Mesenchymal stem cell (in vitro differentiated cells and primary cell): ENCODE results near the gene PRKD2.

Source experiments
- DNase-seq: peaks from one replicate; pipeline ENCODE4 v3.0.0-alpha.2; 2013
- H2AFZ ChIP-seq: one replicate; pipeline ENCODE4 v1.6.1; 2013; ENCODE audit warnings: low read depth, mild to moderate bottlenecking, control low read depth, inconsistent platforms, low read length, moderate library complexity
- H2AK5ac ChIP-seq: 2 replicates; pipeline ENCODE4 v1.6.1; 2013; ENCODE audit warnings: low read length, moderate library complexity, mild to moderate bottlenecking, inconsistent platforms; ENCODE audit not compliant: severe bottlenecking
- H2BK120ac ChIP-seq: one replicate; pipeline ENCODE4 v1.6.1; 2013; ENCODE audit warnings: low read depth, mild to moderate bottlenecking, inconsistent platforms, low read length, moderate library complexity
- H2BK12ac ChIP-seq, 2 experiments: one replicate each; pipeline ENCODE4 v1.6.1; 2013; ENCODE audit warnings: inconsistent platforms in 2 of 2, low read length in 2 of 2, mild to moderate bottlenecking in 2 of 2, moderate library complexity in 2 of 2, control low read depth in 1 of 2
- H2BK15ac ChIP-seq: one replicate; pipeline ENCODE4 v1.6.1; 2013; ENCODE audit warnings: mild to moderate bottlenecking, low read depth, inconsistent platforms; ENCODE audit not compliant: poor library complexity, severe bottlenecking
- H2BK5ac ChIP-seq: 2 replicates; pipeline ENCODE4 v1.6.1; 2013; ENCODE audit warnings: low read depth, mild to moderate bottlenecking, low read length, control low read depth, inconsistent platforms; ENCODE audit not compliant: poor library complexity, severe bottlenecking
- H3K14ac ChIP-seq, 2 experiments: one replicate each; pipeline ENCODE4 v1.6.1; 2013; ENCODE audit warnings: inconsistent platforms in 2 of 2, low read length in 2 of 2, control low read depth in 1 of 2, mild to moderate bottlenecking in 1 of 2, moderate library complexity in 1 of 2
- H3K18ac ChIP-seq, 2 experiments: one replicate each; pipeline ENCODE4 v1.6.1; 2013; ENCODE audit warnings: inconsistent platforms in 2 of 2, low read length in 2 of 2, control low read depth in 1 of 2, low read depth in 1 of 2, mild to moderate bottlenecking in 1 of 2
- H3K23ac ChIP-seq, 2 experiments: one replicate each; pipeline ENCODE4 v1.6.1; 2013; ENCODE audit warnings: inconsistent platforms in 2 of 2, low read length in 2 of 2, mild to moderate bottlenecking in 2 of 2, moderate library complexity in 2 of 2, control low read depth in 1 of 2
- H3K27ac ChIP-seq: 2 replicates; pipeline ENCODE4 v1.5.1; 2013; ENCODE audit warnings: mild to moderate bottlenecking, moderate library complexity, low read length, control low read depth, inconsistent platforms; ENCODE audit not compliant: poor library complexity, severe bottlenecking
- H3K27me3 ChIP-seq, 2 experiments: 2 replicates each; pipeline versions ENCODE4 v1.6.1 to v1.7.0; 2013; ENCODE audit warnings: low read length in 2 of 2, mild to moderate bottlenecking in 2 of 2, moderate library complexity in 2 of 2, control low read depth in 1 of 2, inconsistent platforms in 1 of 2; ENCODE audit not compliant: control insufficient read depth in 1 of 2, insufficient read depth in 1 of 2
- H3K36me3 ChIP-seq, 2 experiments: 2 replicates each; pipeline versions ENCODE4 v1.6.1 to v1.7.0; 2013; ENCODE audit warnings: low read length in 2 of 2, control low read depth in 1 of 2, inconsistent platforms in 1 of 2, low read depth in 1 of 2, mild to moderate bottlenecking in 1 of 2; ENCODE audit not compliant: insufficient read depth in 2 of 2, control insufficient read depth in 1 of 2
- H3K4ac ChIP-seq, 2 experiments: one replicate each; pipeline ENCODE4 v1.6.1; 2013; ENCODE audit warnings: inconsistent platforms in 2 of 2, low read length in 2 of 2, mild to moderate bottlenecking in 2 of 2, moderate library complexity in 2 of 2, control low read depth in 1 of 2, low read depth in 1 of 2
- H3K4me1 ChIP-seq: 2 replicates; pipeline ENCODE4 v1.6.1; 2013; ENCODE audit warnings: low read depth, low read length, control low read depth; ENCODE audit not compliant: control insufficient read depth, insufficient read depth
- H3K4me2 ChIP-seq: 2 replicates; pipeline ENCODE4 v1.6.1; 2013; ENCODE audit warnings: low read length, mild to moderate bottlenecking, inconsistent platforms; ENCODE audit not compliant: poor library complexity, severe bottlenecking
- H3K4me3 ChIP-seq, 2 experiments: 2 replicates each; pipeline versions ENCODE4 v1.5.1 to v1.7.0; 2013; ENCODE audit warnings: low read length in 2 of 2, mild to moderate bottlenecking in 2 of 2, control low read depth in 1 of 2, low read depth in 1 of 2; ENCODE audit not compliant: insufficient read depth in 1 of 2
- H3K79me1 ChIP-seq: replicated peaks from 2 replicates; pipeline ENCODE4 v1.6.1; 2013; ENCODE audit warnings: mild to moderate bottlenecking, control low read depth, low read length, inconsistent platforms; ENCODE audit not compliant: poor library complexity, severe bottlenecking
- H3K9ac ChIP-seq: 2 replicates; pipeline ENCODE4 v1.7.0; 2013; ENCODE audit warnings: mild to moderate bottlenecking, low read length, moderate library complexity
- H3K9me3 ChIP-seq: 2 replicates; pipeline ENCODE4 v1.7.0; 2013; ENCODE audit warnings: mild to moderate bottlenecking, low read length; ENCODE audit not compliant: control insufficient read depth
- H4K8ac ChIP-seq: one replicate; pipeline ENCODE4 v1.6.1; 2013; ENCODE audit warnings: inconsistent platforms, mild to moderate bottlenecking, low read length, moderate library complexity
- H4K91ac ChIP-seq: one replicate; pipeline ENCODE4 v1.6.1; 2013; ENCODE audit warnings: mild to moderate bottlenecking, low read length, inconsistent platforms
- WGBS: methylation state at CpG from one replicate; pipeline ENCODE4 v1.1.7; 2013; ENCODE audit warnings: mixed read lengths; 5-methylcytosine and 5-hydroxymethylcytosine counted together

PRKD2 gene

DNA sequence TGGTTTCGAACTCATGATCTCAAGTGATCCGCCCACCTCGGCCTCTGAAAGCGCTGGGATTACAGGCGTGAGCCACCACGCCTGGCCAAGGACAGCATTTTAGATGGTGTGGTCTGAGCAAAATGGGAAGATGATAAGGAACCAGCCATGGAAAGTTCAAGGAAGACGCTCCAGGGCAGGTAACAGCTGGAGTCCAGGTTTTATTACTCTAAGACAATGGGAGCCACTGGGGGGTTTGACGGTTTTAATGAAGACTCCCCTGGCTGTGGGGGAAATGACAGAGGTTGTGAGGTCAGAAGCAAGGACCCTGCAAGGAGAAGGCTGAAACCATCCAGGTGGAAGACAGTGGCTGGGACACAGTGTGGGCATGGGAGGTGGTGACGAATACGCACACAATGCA, 20.9 kb downstream of the PRKD2 start:
- H3K27me3 ChIP-seq = no peaks in the 10 kb centered on the region
- 95% methylated on average over 10 of the region's 10 CpGs for WGBS

DNA sequence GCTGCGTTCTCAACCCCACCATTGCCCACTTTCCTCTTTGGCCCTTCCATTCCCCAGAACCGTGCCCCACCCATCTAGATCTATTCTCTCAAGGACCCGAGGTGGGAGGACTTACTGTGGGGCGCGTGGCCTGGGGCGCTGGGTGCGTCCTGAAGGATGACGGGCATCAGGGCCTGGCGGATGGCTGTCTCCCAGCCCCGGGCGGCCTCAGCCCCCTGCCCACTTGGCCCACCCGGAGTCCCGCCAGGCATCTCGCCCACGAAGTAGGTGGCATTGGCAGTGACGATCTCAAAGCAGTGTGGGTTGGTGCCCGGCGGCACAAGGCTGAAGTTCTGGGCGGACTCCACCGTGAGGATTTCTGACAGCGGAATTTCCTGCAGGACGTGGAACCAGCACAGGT, 23.2 kb downstream of the PRKD2 start:
- Histone ChIP-seq H4K8ac (no peak overlapping the region), H2AK5ac (no peak overlapping the region), H3K79me1 (peaks cover 21% of the 10 kb centered on the region), H3K23ac (no peak overlapping the region), H3K4me2 (no peak overlapping the region), H3K27me3 (no peaks in the 10 kb centered on the region), H2BK5ac (no peak overlapping the region), H2BK12ac (no peak overlapping the region), H3K14ac (no peak overlapping the region), H4K91ac (no peak overlapping the region), H3K36me3 (peaks cover 77 to 84% of the 10 kb centered on the region in 2 experiments), H3K4ac (no peak overlapping the region), H2BK120ac (no peak overlapping the region), H3K27ac (no peak overlapping the region), H3K4me1 (peaks cover 10% of the 10 kb centered on the region), H3K4me3 (no peak overlapping the region), H3K18ac (no peak overlapping the region), H2BK15ac (no peak overlapping the region), H3K9me3 (no peaks in the 10 kb centered on the region), H2AFZ (no peak overlapping the region), H3K9ac (no peak overlapping the region)
- 98% methylated on average over 22 of the region's 22 CpGs for WGBS
- no peak for DNase-seq

More for the DNA sequence above, 20.9 kb downstream of the PRKD2 start:
- Histone ChIP-seq H3K4me3 (no peak overlapping the region), H4K8ac (no peak overlapping the region), H3K14ac (no peak overlapping the region), H2BK120ac (no peak overlapping the region), H3K23ac (no peak overlapping the region), H3K18ac (no peak overlapping the region), H2BK5ac (no peak overlapping the region), H3K9ac (no peak overlapping the region), H3K4me2 (no peak overlapping the region), H4K91ac (no peak overlapping the region), H2AK5ac (no peak overlapping the region), H3K36me3 (peaks cover 78 to 85% of the 10 kb centered on the region in 2 experiments), H2BK15ac (no peak overlapping the region), H2AFZ (no peak overlapping the region), H3K4ac (no peak overlapping the region), H2BK12ac (no peak overlapping the region), H3K9me3 (no peaks in the 10 kb centered on the region), H3K4me1 (peaks cover 10% of the 10 kb centered on the region), H3K27ac (no peak overlapping the region), H3K79me1 (peaks cover 21% of the 10 kb centered on the region)
- no peak for DNase-seq

DNA sequence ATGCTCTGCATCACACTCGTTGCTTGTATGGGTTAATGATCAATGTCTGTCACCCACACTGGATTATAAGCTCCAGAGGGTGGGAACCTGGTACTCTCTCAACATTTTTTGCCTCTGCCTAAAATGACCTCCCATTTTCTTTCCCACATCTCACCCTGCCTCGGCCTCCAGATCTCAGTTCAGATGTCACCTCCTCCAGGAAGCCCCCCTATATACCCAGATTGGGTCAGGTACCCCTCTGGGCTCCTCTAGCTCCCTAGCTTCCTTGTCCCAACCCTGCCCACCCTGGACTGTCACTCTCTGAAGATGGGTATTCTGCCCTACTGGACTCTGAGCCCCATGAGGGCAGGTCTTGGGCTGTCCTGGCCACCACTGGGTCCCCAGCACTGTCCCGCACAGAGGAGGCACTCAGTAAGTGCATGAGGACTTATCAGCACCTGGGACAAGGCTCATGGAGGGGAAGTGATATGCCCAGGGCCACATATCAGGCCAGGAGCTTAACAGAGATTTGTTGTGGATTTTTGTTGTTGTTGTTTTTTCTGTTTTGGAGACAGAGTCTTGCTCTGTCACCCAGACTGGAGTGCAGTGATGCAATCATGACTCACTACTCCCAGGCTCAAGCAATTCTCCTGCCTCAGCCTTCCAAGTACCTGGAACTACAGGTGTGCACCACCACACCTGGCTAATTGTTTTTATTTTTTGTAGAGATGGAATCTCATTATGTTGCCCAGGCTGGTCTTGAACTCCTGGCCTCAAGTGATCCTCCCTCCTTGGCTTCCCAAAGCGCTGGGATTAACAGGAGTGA, 23.8 kb downstream of the PRKD2 start:
- Histone ChIP-seq H3K14ac (no peak overlapping the region), H3K4me2 (no peak overlapping the region), H3K4ac (no peak overlapping the region), H2BK12ac (no peak overlapping the region), H3K4me1 (peaks cover 10% of the 10 kb centered on the region), H2BK5ac (no peak overlapping the region), H3K9me3 (no peaks in the 10 kb centered on the region), H3K27me3 (no peaks in the 10 kb centered on the region), H2BK120ac (no peak overlapping the region), H3K36me3 (peaks cover 75 to 81% of the 10 kb centered on the region in 2 experiments), H3K9ac (no peak overlapping the region), H3K23ac (no peak overlapping the region), H3K4me3 (no peak overlapping the region), H3K27ac (no peak overlapping the region), H3K79me1 (peaks cover 21% of the 10 kb centered on the region), H2AFZ (no peak overlapping the region), H4K91ac (no peak overlapping the region), H2AK5ac (no peak overlapping the region), H3K18ac (no peak overlapping the region), H4K8ac (no peak overlapping the region), H2BK15ac (no peak overlapping the region)
- DNase-seq = no peak
- 97% methylated on average over 4 of the region's 4 CpGs for WGBS

DNA sequence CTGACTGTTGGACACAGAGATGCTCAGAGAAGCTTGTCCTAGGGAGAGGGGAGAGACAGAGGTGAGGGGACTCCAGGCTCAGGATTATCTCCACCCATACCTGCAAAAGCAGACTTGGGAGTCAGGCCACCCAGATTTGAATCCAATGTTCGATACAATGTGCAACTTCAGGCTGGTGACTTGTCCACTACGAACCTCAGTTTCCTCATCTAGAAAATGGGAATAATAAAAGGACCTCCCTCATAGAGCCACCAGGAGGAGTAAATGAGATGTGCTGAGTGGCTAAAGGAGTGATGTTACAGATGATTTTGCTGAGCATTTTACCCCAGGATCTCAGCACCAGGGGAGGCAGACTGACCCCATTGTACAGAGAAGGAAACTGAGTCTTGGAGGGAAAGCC, 25.0 kb downstream of the PRKD2 start:
- no peak for DNase-seq
- no peak overlapping the region for H2AFZ ChIP-seq
- H3K36me3 ChIP-seq = peaks cover 83 to 90% of the 10 kb centered on the region in 2 experiments
- H2BK5ac ChIP-seq = no peak overlapping the region
- no peak overlapping the region for H4K8ac ChIP-seq
- H3K4me3 ChIP-seq = no peak overlapping the region
- no peaks in the 10 kb centered on the region for H3K9me3 ChIP-seq
- H3K79me1 ChIP-seq = peaks cover 23% of the 10 kb centered on the region
- H3K4ac ChIP-seq = no peak overlapping the region
- H2BK15ac ChIP-seq = no peak overlapping the region
- no peak overlapping the region for H2AK5ac ChIP-seq
- peaks cover 3% of the 10 kb centered on the region for H3K4me1 ChIP-seq
- no peak overlapping the region for H3K18ac ChIP-seq
- H3K23ac ChIP-seq = no peak overlapping the region
- no peak overlapping the region for H3K9ac ChIP-seq
- H2BK120ac ChIP-seq = no peak overlapping the region
- no peak overlapping the region for H3K14ac ChIP-seq
- no peak overlapping the region for H4K91ac ChIP-seq
- WGBS = no CpG with 5 or more reads among the region's 2 CpGs
- no peak overlapping the region for H3K4me2 ChIP-seq
- H3K27ac ChIP-seq = no peak overlapping the region
- H2BK12ac ChIP-seq = no peak overlapping the region
- H3K27me3 ChIP-seq = no peaks in the 10 kb centered on the region
